K562 (cell line): ENCODE data around the gene HMGB2.

ENCODE experiments used
- CHD7 ChIP-seq: fragments of 200-600 bp; sonication (generic); IDR thresholded peaks from one replicate; pipeline ENCODE4 v1.6.1; 2012; ENCODE audit warnings: mild to moderate bottlenecking, low read depth, low read length, inconsistent platforms
- EWSR1 ChIP-seq: fragments of 450-650 bp; IDR thresholded peaks from 2 replicates; pipeline ENCODE4 v1.6.1; 2018; ENCODE audit warnings: borderline replicate concordance, mild to moderate bottlenecking, low read depth, moderate library complexity; ENCODE audit not compliant: partially characterized antibody
- FOS ChIP-seq: IDR thresholded peaks from 3 replicates; pipeline ENCODE4 v1.6.1; 2011; ENCODE audit not compliant: insufficient read length; ENCODE audit errors: extremely low read depth
- KLF16 ChIP-seq: IDR thresholded peaks from 2 replicates; pipeline ENCODE4 v1.6.1; 2016; ENCODE audit warnings: antibody characterized with exemption
- SMARCE1 ChIP-seq: fragments of 450-650 bp; IDR thresholded peaks from 2 replicates; pipeline ENCODE4 v1.7.1; 2016; ENCODE audit warnings: mild to moderate bottlenecking
- YBX1 ChIP-seq: fragments of 450-650 bp; IDR thresholded peaks from 2 replicates; pipeline ENCODE4 v1.7.1; 2016; ENCODE audit warnings: mild to moderate bottlenecking
- YY1 ChIP-seq, 3 experiments: IDR thresholded peaks; 2 replicates each; pipeline ENCODE4 v1.6.1; 2011; ENCODE audit warnings: low read length in 2 of 3, mild to moderate bottlenecking in 2 of 3, moderate library complexity in 2 of 3, borderline replicate concordance in 1 of 3, control low read depth in 1 of 3, low read depth in 1 of 3; ENCODE audit not compliant: insufficient read depth in 3 of 3, insufficient replicate concordance in 2 of 3, control insufficient read depth in 1 of 3, insufficient read length in 1 of 3; ENCODE audit errors: extremely low read depth in 1 of 3
- ZNF586 ChIP-seq: fragments of 450-650 bp; formaldehyde crosslinking; conservative IDR thresholded peaks from 2 replicates; pipeline ENCODE4 v1.4.0; 2020; ENCODE audit warnings: mild to moderate bottlenecking, moderate library complexity
- TF ChIP-seq, protein P1 (sequence below), 3 experiments: IDR thresholded peaks in 2 of 3; conservative IDR thresholded peaks in 1 of 3; 2 replicates each; pipeline ENCODE4 v1.5.1; 2011 to 2012; ENCODE audit warnings: low read length in 3 of 3, mild to moderate bottlenecking in 3 of 3, control low read depth in 2 of 3, improper control_type of control experiment in 1 of 3, inconsistent platforms in 1 of 3, low read depth in 1 of 3, mixed read lengths in 1 of 3, moderate library complexity in 1 of 3; ENCODE audit not compliant: insufficient read depth in 2 of 3
- TF ChIP-seq, protein P2 (sequence below): sonication (generic); formaldehyde crosslinking; IDR thresholded peaks from 2 replicates; pipeline ENCODE4 v1.8.1; 2023; ENCODE audit warnings: mild to moderate bottlenecking, missing genetic modification reagents
- TF ChIP-seq, protein P3 (sequence below): sonication (generic); formaldehyde crosslinking; IDR thresholded peaks from 2 replicates; pipeline ENCODE4 v1.9.0; 2022; ENCODE audit warnings: mild to moderate bottlenecking, missing genetic modification reagents

DNA sequence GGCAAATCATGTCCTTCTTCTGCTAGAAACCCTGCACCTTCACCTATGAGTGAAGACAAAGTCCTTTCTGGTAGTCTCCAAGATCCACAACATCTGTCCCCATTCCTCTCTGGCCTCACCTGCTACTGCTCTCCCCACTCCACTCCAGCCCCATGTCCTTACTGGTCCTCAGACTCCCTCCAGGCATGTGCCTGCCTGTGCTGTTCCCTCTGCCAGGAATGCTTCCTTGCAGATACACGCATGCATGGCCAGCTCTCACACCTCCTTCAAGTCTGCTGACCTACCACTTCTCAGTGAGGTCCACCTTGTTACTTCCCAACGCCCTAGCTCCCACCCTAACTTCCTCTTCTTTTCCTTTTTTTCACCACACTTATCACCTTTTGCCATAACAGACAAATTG, 18.1 kb downstream of the HMGB2 start:
- TF ChIP-seq, protein P1, sequence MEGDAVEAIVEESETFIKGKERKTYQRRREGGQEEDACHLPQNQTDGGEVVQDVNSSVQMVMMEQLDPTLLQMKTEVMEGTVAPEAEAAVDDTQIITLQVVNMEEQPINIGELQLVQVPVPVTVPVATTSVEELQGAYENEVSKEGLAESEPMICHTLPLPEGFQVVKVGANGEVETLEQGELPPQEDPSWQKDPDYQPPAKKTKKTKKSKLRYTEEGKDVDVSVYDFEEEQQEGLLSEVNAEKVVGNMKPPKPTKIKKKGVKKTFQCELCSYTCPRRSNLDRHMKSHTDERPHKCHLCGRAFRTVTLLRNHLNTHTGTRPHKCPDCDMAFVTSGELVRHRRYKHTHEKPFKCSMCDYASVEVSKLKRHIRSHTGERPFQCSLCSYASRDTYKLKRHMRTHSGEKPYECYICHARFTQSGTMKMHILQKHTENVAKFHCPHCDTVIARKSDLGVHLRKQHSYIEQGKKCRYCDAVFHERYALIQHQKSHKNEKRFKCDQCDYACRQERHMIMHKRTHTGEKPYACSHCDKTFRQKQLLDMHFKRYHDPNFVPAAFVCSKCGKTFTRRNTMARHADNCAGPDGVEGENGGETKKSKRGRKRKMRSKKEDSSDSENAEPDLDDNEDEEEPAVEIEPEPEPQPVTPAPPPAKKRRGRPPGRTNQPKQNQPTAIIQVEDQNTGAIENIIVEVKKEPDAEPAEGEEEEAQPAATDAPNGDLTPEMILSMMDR (IDR thresholded peaks at IDR 0.05 in 2 of 3, conservative IDR thresholded peaks at IDR 0.05 in 1 of 3; ENCODE audit: insufficient read depth in 2 of 3, low read depth in 1 of 3, low read length in 3 of 3), result no peak
- TF ChIP-seq SMARCE1 (no peak), CHD7 (no peak), KLF16 (no peak), FOS (no peak), EWSR1 (no peak), YBX1 (no peak), YY1 (IDR thresholded peaks at IDR 0.05; ENCODE audit: borderline replicate concordance in 1 of 3, control insufficient read depth in 1 of 3, extremely low read depth in 1 of 3, insufficient read depth in 3 of 3, insufficient read length in 1 of 3, insufficient replicate concordance in 2 of 3, low read depth in 1 of 3, low read length in 2 of 3) (no peak), ZNF586 (no peak)
- TF ChIP-seq, protein P2, sequence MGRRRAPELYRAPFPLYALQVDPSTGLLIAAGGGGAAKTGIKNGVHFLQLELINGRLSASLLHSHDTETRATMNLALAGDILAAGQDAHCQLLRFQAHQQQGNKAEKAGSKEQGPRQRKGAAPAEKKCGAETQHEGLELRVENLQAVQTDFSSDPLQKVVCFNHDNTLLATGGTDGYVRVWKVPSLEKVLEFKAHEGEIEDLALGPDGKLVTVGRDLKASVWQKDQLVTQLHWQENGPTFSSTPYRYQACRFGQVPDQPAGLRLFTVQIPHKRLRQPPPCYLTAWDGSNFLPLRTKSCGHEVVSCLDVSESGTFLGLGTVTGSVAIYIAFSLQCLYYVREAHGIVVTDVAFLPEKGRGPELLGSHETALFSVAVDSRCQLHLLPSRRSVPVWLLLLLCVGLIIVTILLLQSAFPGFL (CRISPR knock-in tag), result no peak
- TF ChIP-seq, protein P3, sequence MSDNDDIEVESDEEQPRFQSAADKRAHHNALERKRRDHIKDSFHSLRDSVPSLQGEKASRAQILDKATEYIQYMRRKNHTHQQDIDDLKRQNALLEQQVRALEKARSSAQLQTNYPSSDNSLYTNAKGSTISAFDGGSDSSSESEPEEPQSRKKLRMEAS, result no peak
